Transverse colon (tissue), 3 donors: ENCODE results near the gene DSCAM.

Source experiments
- EP300 ChIP-seq: sonication (generic); formaldehyde crosslinking; IDR thresholded peaks from one replicate; pipeline ENCODE4 v1.6.1; 2017; ENCODE audit warnings: antibody characterized with exemption, low read depth
- POLR2A ChIP-seq: fragments of 450-650 bp; IDR thresholded peaks from one replicate; pipeline ENCODE4 v1.6.1; 2016; ENCODE audit warnings: antibody characterized with exemption, mild to moderate bottlenecking, moderate library complexity
- TF ChIP-seq, protein P1 (sequence below), 5 experiments: fragments of 200-600 bp in 3 of 5; fragments of 450-650 bp in 2 of 5; sonication (generic) in 3 of 5; IDR thresholded peaks; 1 replicate in 2 of 5; 2 replicates in 3 of 5; pipeline ENCODE4 v1.5.1; 2016 to 2017; ENCODE audit warnings: antibody characterized with exemption in 5 of 5, inconsistent platforms in 3 of 5, mild to moderate bottlenecking in 2 of 5, moderate library complexity in 1 of 5

DNA sequence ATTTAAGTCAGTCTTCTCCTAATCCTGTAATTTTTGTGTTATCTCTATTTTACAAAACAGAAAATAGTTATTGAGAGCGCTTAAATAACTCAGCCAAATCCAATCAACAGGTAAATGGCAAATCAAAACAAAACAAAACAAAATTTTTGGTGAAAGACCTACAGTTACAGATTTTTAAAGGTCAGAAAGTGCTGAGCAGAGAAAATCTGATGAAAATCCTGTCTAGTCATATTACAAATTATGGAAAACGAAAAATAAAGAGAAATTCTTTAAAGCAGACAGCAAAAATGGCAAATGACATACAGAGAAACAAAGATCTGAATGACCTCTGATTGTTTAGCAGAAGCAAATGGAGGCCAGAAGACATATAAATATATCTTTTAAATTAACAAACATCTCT is 497.4 kb downstream of the DSCAM start:
- TF ChIP-seq, protein P1, sequence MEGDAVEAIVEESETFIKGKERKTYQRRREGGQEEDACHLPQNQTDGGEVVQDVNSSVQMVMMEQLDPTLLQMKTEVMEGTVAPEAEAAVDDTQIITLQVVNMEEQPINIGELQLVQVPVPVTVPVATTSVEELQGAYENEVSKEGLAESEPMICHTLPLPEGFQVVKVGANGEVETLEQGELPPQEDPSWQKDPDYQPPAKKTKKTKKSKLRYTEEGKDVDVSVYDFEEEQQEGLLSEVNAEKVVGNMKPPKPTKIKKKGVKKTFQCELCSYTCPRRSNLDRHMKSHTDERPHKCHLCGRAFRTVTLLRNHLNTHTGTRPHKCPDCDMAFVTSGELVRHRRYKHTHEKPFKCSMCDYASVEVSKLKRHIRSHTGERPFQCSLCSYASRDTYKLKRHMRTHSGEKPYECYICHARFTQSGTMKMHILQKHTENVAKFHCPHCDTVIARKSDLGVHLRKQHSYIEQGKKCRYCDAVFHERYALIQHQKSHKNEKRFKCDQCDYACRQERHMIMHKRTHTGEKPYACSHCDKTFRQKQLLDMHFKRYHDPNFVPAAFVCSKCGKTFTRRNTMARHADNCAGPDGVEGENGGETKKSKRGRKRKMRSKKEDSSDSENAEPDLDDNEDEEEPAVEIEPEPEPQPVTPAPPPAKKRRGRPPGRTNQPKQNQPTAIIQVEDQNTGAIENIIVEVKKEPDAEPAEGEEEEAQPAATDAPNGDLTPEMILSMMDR (IDR thresholded peaks at IDR 0.05), result no peak
- TF ChIP-seq POLR2A (no peak), EP300 (no peak)
